AG04449 (cell line): ENCODE measurements around the gene DPP7.

Experiments
- CTCF ChIA-PET: fragments of 350-600 bp; formaldehyde crosslinking; extraction: SDS; loops from one replicate; lab custom pipeline; 2021; ENCODE audit warnings: antibody characterized with exemption; lab: Yijun Ruan, JAX
- POLR2A ChIA-PET: fragments of 400-600, 350-600 bp; formaldehyde crosslinking; extraction: SDS; loops from one replicate; lab custom pipeline; 2020; ENCODE audit warnings: antibody characterized with exemption, inconsistent platforms; lab: Yijun Ruan, JAX
- DNase-seq: peaks from one replicate; pipeline ENCODE4 v3.0.0-alpha.2; 2010; ENCODE audit warnings: low read depth, low spot score
- H3K4me3 ChIP-seq: 2 replicates; pipeline ENCODE4 v1.5.1; 2011; ENCODE audit warnings: low read depth, mild to moderate bottlenecking, control low read depth, low read length
- TF ChIP-seq, protein P1 (sequence below): IDR thresholded peaks from one replicate; pipeline ENCODE4 v1.5.1; 2011; ENCODE audit warnings: mild to moderate bottlenecking, moderate library complexity, low read length, control low read depth, inconsistent platforms; ENCODE audit not compliant: insufficient read depth; ENCODE audit errors: missing control alignments

DPP7 gene

DNA sequence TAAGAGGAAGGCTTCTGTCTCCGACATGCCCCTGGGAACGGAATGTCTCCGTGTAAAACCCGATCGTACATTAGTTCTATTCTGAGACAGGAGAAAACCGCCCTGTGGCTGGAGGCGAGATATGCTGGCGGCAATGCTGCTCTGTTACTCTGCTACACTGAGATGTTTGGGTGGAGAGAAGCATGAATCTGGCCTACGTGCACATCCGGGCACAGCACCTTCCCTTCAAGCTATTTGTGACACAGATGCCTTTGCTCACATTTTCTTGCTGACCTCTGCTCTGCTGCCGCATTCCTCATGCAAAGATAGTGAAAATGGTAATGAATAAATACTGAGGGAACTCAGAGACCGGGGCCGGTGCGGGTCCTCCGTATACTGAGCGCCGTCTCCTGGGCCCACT, 2.2 kb upstream of the DPP7 start:
- CTCF ChIA-PET: interaction anchor here (1.2 to 3.4 kb wide), 3 partner anchors 13 to 120 kb away, joined by 3 to 14 read pairs (median 5); partner anchors contain the start of gene SAPCD2
- no peak overlapping the region for H3K4me3 ChIP-seq
- POLR2A ChIA-PET: no interaction called here
- DNase-seq: no peak
- TF ChIP-seq, protein P1, sequence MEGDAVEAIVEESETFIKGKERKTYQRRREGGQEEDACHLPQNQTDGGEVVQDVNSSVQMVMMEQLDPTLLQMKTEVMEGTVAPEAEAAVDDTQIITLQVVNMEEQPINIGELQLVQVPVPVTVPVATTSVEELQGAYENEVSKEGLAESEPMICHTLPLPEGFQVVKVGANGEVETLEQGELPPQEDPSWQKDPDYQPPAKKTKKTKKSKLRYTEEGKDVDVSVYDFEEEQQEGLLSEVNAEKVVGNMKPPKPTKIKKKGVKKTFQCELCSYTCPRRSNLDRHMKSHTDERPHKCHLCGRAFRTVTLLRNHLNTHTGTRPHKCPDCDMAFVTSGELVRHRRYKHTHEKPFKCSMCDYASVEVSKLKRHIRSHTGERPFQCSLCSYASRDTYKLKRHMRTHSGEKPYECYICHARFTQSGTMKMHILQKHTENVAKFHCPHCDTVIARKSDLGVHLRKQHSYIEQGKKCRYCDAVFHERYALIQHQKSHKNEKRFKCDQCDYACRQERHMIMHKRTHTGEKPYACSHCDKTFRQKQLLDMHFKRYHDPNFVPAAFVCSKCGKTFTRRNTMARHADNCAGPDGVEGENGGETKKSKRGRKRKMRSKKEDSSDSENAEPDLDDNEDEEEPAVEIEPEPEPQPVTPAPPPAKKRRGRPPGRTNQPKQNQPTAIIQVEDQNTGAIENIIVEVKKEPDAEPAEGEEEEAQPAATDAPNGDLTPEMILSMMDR: no peak

GRCh38 chr9:137116027-137116507, 1.5 kb upstream of the DPP7 start:
- POLR2A ChIA-PET: no interaction called here
- no peak for DNase-seq
- H3K4me3 ChIP-seq: no peak overlapping the region
- CTCF ChIA-PET: interaction anchor here (0.9 to 3.4 kb wide), 5 partner anchors 14 to 123 kb away, joined by 3 to 14 read pairs (median 5); partner anchors contain the start of genes RNF224 and SAPCD2
- TF ChIP-seq, protein P1: no peak

GRCh38 chr9:137115394-137116026, 977 bp upstream of the DPP7 start:
- ChIA-PET POLR2A (interaction anchor here (0.8 to 1.4 kb wide), 3 partner anchors 10 to 125 kb away, joined by 3 to 4 read pairs (median 3); no protein-coding TSS in a partner anchor), CTCF (interaction anchor here (0.8 to 3.4 kb wide), 6 partner anchors 8 to 124 kb away, joined by 3 to 14 read pairs (median 4); partner anchors contain the start of genes NPDC1 and RNF224)
- H3K4me3 ChIP-seq: no peak overlapping the region
- no peak for DNase-seq
- TF ChIP-seq, protein P1: no peak

DNA sequence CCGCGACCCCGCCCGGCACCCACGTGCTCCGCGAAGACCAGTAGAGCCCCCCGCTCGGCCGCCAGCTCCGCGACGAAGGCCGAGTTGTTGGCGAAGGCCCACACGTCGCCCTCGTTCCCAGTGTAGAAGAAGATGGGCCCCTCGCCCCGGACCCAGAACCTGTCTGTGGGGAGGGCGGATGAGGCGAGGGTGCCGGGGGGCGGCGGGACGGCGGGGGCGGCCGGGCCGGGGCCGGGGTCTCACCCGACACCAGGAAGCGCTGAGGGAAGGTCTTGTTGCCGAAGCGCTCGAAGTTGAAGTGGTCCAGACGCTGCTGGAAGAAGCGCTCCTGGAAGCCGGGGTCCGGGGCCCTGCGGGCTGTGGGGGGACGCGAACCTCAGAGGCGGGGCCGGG, 317 bp downstream of the DPP7 start:
- TF ChIP-seq, protein P1: no peak
- ChIA-PET CTCF (interaction anchor here (1.2 to 3.4 kb wide), 3 partner anchors 112 to 122 kb away, joined by 3 to 14 read pairs (median 6); partner anchors contain the start of gene RNF224), POLR2A (interaction anchor here (1.4 kb wide), 2 partner anchors 9 to 109 kb away, joined by 3 to 4 read pairs; no protein-coding TSS in a partner anchor)
- DNase-seq: no peak
- peak overlapping the region; percentile 59 for H3K4me3 ChIP-seq

- ChIA-PET CTCF (interaction anchor here (0.7 to 1.2 kb wide), 4 partner anchors 14 to 113 kb away, joined by 3 read pairs; no protein-coding TSS in a partner anchor), POLR2A (interaction anchor here (0.5 to 1.4 kb wide), 3 partner anchors 8 to 30 kb away, joined by 3 to 4 read pairs (median 3); no protein-coding TSS in a partner anchor)
- DNase-seq: no peak
- peak overlapping the region; percentile 49 for H3K4me3 ChIP-seq
- TF ChIP-seq, protein P1: no peak
Observed at GRCh38 chr9:137113385-137114159, 961 bp downstream of the DPP7 start.
